Measurements from ENCODE around the gene MYH3.

Gene MYH3

DNA sequence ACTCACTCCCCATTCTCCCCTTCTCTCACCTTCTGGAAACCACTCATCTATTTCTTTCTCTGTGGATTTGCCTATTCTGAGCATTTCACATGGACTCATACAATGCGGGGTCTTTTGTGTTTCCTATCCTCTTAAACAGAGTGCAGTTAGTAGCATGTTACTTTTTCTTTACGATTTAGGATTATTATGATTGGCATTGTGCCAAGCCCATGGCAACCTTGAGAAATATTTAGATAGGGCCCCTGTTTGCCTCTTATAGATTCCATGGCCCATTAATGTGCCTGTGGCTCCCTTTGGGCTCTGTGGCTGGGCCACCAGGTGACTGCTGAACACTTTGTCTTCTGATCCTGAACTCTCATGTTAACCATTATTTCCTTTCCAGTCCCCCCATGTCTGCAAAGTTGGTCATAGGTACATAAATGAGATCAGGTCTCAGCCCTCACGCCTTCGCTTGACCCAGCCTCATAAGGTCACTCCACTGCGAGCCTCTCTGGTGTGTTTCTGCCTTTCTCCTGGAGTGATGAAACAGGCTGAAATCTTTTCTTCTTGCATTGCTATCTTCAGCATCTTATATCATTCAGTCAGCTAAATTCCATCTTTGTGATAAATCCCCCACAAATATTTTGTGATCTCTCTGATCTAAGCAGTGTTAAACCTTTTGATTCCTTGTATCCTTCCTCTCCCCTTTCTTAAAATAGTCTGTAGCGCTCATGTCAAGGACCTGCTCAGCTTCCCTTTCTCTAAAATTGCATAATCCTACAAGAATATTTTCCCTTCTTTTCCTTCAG lies 44.0 kb downstream of the MYH3 start:
- DNase-seq: no peak

DNA sequence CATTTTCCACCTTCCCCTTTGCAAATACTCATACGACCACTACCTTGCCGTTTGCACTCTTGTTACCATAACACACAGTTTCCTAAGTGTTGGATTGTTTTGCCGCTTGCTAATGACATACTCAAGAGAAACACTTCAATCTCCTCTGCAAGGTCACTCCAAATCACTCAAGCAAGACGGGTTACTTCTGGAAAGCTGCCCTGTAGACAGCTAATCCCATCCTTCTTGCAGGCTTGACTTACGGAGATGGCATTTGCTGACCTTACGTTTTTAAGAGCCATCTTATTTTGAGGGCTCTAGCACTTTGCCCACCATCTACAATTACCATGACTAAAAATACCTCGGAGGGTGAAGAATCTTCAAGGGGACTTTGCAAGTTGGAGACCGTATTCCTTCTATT lies 46.2 kb downstream of the MYH3 start:
- DNase-seq: no peak

DNA sequence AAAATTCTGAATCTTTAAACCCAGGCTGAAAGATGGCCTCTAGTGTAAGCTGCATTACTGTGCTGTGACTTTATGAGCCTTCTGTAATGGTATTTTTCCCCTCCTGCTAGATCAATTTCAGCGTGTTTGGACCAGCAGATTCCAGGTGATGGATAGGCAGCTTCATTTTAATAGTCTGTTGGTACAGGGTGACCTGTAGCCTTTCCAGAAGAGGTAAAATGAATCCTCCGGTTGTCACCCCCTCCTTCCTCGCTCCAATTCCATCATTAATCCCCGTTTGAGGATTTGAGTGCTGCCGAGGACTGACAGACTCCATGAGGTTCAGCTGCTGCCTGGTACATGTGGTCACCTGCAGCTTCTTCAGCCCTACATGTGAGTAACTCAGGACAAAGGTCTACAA lies 48.9 kb downstream of the MYH3 start:
- DNase-seq: no peak

DNA sequence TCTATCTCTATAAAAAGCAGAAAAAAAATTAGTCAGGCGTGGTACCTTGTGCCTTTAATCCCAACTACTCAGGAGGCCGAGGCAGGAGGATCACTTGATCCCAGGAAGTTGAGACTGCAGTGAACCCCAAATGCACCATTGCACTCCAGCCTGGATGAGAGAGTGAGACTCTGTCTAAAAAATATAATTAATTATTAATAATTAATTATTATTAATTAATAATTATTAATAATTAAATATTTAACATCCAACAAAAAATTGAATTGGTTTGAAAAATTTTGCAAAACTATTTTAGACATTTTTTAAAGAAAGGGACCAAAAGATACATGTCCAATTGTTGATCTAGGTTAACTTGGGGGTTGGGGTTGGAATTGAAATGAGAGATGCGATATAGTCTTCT lies 51.0 kb downstream of the MYH3 start:
- DNase-seq: no peak

DNA sequence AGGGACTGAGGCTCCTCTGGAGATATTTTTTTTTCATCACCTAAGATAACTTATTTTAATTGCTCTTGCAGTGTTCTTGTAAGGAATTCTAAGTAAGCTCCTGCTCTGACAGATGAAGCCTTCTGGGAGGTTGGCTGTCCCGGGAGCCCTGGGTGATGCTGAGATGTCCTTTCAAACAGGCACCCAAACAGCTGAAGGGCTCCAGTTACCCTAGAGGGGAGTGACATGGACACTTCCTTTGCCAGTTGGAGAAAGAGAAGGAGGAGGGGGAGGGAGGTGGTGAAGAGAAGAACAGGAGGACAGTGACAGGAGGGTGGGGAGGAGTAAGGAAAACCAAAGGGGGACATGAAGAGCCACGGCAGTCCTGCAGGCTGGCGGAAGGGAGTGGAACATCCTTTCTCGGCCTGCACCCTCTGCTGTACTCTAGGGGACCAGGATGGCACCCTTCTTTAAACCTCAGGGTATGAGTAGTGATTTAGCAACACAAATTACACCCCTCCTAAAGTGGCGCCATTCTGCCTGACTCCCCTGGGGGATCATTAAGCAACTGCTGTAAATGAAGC lies 51.8 kb downstream of the MYH3 start:
- DNase-seq: no peak

DNA sequence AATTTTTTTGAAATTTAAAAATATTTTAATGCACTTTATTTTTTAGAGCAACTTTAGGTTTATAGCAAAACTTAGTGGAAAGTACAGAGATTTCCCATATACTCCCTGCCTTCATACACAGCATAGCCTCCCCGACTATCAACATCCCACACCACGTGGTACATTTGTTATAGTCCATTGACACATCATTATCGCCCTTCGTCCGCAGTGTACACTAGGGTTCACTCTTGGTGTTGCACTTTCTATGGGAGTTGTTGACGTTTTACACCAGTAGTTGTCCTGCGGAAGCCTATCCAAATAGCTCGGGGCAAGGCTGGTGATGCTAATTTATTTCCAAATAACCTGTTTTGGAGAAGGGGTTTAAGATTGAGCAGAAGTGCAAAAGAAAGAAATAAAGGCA lies 52.6 kb downstream of the MYH3 start:
- DNase-seq: no peak

DNA sequence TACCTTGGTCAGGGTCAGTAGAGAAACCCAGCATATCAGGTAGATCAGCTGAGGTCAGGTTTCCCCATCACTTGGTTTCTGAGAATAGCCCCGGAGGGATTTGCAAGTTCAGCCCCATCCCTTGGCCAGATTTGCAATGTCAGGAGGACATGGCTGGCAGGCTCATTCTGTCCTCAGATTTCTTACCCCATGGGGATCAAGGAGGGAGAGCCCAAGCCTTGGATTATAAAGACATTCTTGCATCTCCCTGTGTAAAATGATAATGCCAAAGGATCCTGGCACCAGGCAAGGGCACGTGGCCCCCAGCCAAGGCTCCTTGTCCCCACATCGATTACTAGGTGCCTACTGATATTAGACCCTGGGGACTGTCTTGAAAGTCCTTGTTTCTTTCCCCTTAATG lies 53.2 kb downstream of the MYH3 start:
- DNase-seq: no peak

DNA sequence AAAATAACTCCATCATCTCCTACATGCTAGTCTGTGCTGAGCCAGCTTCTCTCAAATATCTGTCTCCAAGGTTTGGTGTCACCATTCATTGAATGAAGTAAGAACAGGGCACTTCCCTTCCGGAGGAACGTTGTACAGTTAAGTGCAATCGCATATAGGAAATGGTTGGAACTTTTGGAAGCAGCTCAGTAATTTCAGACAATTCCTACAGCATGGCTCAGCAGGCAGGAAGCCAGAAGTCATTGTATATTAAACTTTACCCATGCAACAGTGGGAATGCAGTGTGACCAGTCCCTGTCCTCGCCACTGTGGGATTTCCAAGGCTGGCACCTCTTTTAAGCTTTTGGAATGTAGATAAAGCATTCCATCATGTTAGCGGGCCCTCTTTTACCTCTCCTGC lies 56.5 kb downstream of the MYH3 start:
- DNase-seq: no peak

DNA sequence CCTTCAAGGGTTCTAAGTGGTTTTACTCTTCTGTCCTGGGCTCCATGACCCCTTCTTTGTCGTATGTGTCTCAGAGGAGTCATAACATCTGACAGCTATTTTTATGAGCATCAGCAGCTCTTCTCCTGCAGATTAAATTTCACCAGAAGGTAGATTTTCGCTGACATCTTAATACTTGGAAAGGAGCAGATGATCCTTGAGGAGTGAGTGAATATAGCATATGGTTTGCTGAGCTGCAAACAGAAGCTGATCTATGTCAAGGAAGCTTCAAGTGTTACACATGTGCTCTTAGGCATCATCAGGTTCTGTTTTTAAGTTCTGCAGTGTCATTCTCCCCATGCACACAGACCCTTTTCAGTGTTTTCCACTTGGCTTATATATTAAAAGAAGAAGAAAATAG lies 58.5 kb downstream of the MYH3 start:
- DNase-seq: no peak

DNA sequence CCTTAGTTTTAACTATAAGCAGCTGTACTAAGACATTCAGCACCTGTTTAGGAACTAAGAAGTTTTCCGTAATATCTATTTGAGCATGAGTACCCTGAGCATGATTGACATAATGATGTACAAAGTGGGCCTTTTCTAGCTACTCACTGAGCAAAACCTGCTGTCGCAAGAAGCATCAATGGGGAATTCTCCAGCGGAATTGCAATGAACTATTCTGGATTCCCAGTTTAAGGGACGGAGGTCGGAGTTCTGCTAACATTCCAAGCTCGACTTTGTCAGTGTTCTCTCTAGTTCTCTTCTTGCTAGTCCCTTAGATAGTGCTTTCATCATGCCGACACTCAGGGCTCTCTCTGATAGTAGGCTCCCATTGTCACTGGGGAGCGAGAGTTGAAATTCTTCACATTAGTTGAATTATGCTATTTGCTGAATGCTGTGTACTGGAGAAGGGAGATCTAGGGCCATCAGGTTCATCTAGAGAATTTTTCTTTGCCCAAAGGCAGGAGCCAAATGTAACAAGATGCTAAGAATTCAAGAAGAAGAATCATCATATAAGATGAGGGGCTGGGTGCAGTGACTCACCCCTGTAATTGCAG lies 67.5 kb downstream of the MYH3 start:
- DNase-seq: no peak

DNA sequence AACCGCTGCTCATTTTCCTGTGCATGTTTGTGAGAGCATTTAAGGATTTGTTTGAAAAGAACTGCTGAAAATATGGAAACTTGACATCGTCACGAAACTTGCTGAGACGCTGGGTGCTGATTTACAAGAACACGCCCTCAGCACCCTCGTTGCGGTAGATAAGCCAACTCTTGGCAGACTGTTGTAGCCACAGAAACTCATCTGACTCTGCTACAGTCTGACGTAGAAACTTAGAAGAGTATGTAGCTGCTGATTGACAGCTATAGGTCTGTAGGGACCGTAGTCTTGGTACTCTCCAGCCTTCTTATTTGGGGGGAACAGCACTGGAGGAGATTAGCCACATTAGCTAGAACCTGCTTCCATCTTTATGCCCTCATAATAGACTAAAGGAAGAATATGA lies 71.6 kb downstream of the MYH3 start:
- no peak for DNase-seq

DNA sequence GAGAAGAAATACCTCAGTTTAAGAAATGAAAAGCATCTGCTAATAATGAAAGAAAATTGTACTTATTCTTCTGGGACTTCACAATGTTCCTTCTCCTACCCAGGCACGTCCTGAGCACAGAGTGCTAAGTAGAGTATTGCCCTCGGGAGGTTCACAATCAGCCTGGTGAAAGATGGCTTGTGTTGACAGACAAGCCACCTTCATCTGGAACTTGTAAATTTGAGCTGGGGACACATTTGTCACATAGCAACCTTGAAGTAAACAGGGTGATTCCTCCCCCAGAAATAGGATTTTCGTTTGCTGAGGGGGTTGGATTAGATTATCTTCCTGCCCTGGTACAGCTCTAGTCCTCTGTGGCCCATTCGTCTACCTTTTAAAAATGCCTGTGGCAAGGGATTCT lies 73.3 kb downstream of the MYH3 start:
- no peak for DNase-seq

DNA sequence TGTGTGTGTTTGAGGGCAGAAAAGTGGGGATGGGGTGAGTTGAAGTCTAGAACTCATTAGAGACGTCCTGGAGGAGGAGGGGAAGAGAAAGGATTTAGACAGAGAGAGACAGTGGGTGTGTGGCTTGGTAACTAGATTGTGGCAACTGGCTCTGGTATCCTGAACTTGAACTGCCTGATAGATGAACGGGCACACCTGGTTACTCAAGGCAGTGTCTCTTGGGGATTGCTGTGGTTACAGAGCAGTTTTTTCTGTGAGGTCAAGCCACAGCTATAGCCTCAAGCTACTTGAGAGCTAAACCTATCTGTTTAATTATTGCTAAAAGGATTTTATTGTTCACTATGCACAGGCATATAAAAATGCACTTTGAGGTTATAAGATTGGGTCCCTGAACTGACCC lies 77.8 kb downstream of the MYH3 start:
- no peak for DNase-seq

Data from stimulated activated CD8-positive, alpha-beta memory T cell treated with anti-CD3 and anti-CD28 coated beads, Interleukin-4, amount 100 ng/mL, for 48 hours (primary cell).